Mesodermal cell (in vitro differentiated cells): Measurements from ENCODE around the gene GPR39.

Experiments used
- H3K27ac ChIP-seq: 2 replicates; pipeline ENCODE4 v1.7.0; 2013; ENCODE audit warnings: mild to moderate bottlenecking, low read depth, low read length, moderate library complexity; ENCODE audit not compliant: severe bottlenecking
- H3K36me3 ChIP-seq: 2 replicates; pipeline ENCODE4 v1.7.1; 2013; ENCODE audit warnings: mild to moderate bottlenecking, low read length, moderate library complexity; ENCODE audit not compliant: control insufficient read depth, insufficient read depth
- H3K4me1 ChIP-seq: one replicate; pipeline ENCODE4 v1.7.1; 2013; ENCODE audit warnings: mild to moderate bottlenecking, low read length; ENCODE audit not compliant: insufficient read depth, control insufficient read depth, poor library complexity, severe bottlenecking
- H3K4me3 ChIP-seq: 2 replicates; pipeline ENCODE4 v1.7.0; 2013; ENCODE audit warnings: low read length, control low read depth, mild to moderate bottlenecking; ENCODE audit not compliant: insufficient read depth, poor library complexity, severe bottlenecking; ENCODE audit errors: extremely low read depth
- H3K9me3 ChIP-seq: 2 replicates; pipeline ENCODE4 v1.7.1; 2013; ENCODE audit warnings: mild to moderate bottlenecking, low read length, moderate library complexity; ENCODE audit not compliant: control insufficient read depth
- WGBS, 2 experiments: methylation state at CpG; one replicate each; pipeline ENCODE4 v1.1.5; 2013; ENCODE audit warnings: missing lambda C conversion rate in 2 of 2; ENCODE audit not compliant: insufficient coverage in 2 of 2; 5-methylcytosine and 5-hydroxymethylcytosine counted together

GPR39 gene

GRCh38 chr2:132559921-132560320 lies 143.3 kb downstream of the GPR39 start:
- Histone ChIP-seq H3K27ac (no peak overlapping the region), H3K4me1 (no peaks in the 10 kb centered on the region), H3K36me3 (no peaks in the 10 kb centered on the region), H3K4me3 (no peak overlapping the region), H3K9me3 (no peaks in the 10 kb centered on the region)
- WGBS, 2 experiments = 80 to 89% methylated on average over 2 of the region's 2 CpGs

- no peaks in the 10 kb centered on the region for H3K4me1 ChIP-seq
- WGBS, 2 experiments = 100% methylated on average over 1 to 2 of the region's 2 CpGs
- H3K27ac ChIP-seq = no peak overlapping the region
- no peaks in the 10 kb centered on the region for H3K36me3 ChIP-seq
- H3K9me3 ChIP-seq = no peaks in the 10 kb centered on the region
- H3K4me3 ChIP-seq = no peak overlapping the region
Measured at GRCh38 chr2:132560562-132560961, 144.0 kb downstream of the GPR39 start.

- 81 to 91% methylated on average over 3 to 4 of the region's 4 CpGs for WGBS, 2 experiments
- H3K4me3 ChIP-seq = no peak overlapping the region
- H3K36me3 ChIP-seq = no peaks in the 10 kb centered on the region
- no peak overlapping the region for H3K27ac ChIP-seq
- no peaks in the 10 kb centered on the region for H3K4me1 ChIP-seq
- no peaks in the 10 kb centered on the region for H3K9me3 ChIP-seq
Measured at GRCh38 chr2:132562245-132562644, 145.6 kb downstream of the GPR39 start.

GRCh38 chr2:132564065-132564464 lies 147.5 kb downstream of the GPR39 start:
- WGBS, 2 experiments = no CpG with 5 or more reads among the region's 2 CpGs
- no peaks in the 10 kb centered on the region for H3K4me1 ChIP-seq
- no peak overlapping the region for H3K27ac ChIP-seq
- H3K36me3 ChIP-seq = no peaks in the 10 kb centered on the region
- no peak overlapping the region for H3K4me3 ChIP-seq
- no peaks in the 10 kb centered on the region for H3K9me3 ChIP-seq

- no peak overlapping the region for H3K4me3 ChIP-seq
- no peaks in the 10 kb centered on the region for H3K36me3 ChIP-seq
- H3K4me1 ChIP-seq = no peaks in the 10 kb centered on the region
- no peaks in the 10 kb centered on the region for H3K9me3 ChIP-seq
- H3K27ac ChIP-seq = no peak overlapping the region
- WGBS, 2 experiments = 97 to 100% methylated on average over 2 to 4 of the region's 6 CpGs
Measured at GRCh38 chr2:132566379-132566778, 149.8 kb downstream of the GPR39 start.

GRCh38 chr2:132567682-132568081 lies 151.1 kb downstream of the GPR39 start:
- 93 to 96% methylated on average over 5 of the region's 5 CpGs for WGBS, 2 experiments
- H3K9me3 ChIP-seq = no peaks in the 10 kb centered on the region
- H3K36me3 ChIP-seq = no peaks in the 10 kb centered on the region
- H3K4me1 ChIP-seq = no peaks in the 10 kb centered on the region
- no peak overlapping the region for H3K4me3 ChIP-seq
- no peak overlapping the region for H3K27ac ChIP-seq

GRCh38 chr2:132568656-132569055 lies 152.1 kb downstream of the GPR39 start:
- Histone ChIP-seq H3K4me3 (no peak overlapping the region), H3K36me3 (no peaks in the 10 kb centered on the region), H3K4me1 (no peaks in the 10 kb centered on the region), H3K27ac (no peak overlapping the region), H3K9me3 (no peaks in the 10 kb centered on the region)
- 88 to 92% methylated on average over 3 of the region's 3 CpGs for WGBS, 2 experiments

GRCh38 chr2:132573444-132574007 lies 156.9 kb downstream of the GPR39 start:
- WGBS, 2 experiments = 71 to 94% methylated on average over 2 to 3 of the region's 3 CpGs
- H3K9me3 ChIP-seq = no peaks in the 10 kb centered on the region
- H3K27ac ChIP-seq = no peak overlapping the region
- H3K4me3 ChIP-seq = no peak overlapping the region
- no peaks in the 10 kb centered on the region for H3K4me1 ChIP-seq
- H3K36me3 ChIP-seq = no peaks in the 10 kb centered on the region

GRCh38 chr2:132577686-132578085 lies 161.1 kb downstream of the GPR39 start:
- no peaks in the 10 kb centered on the region for H3K9me3 ChIP-seq
- H3K4me3 ChIP-seq = no peak overlapping the region
- WGBS, 2 experiments = no CpG with 5 or more reads among the region's 2 CpGs
- H3K36me3 ChIP-seq = no peaks in the 10 kb centered on the region
- H3K4me1 ChIP-seq = no peaks in the 10 kb centered on the region
- no peak overlapping the region for H3K27ac ChIP-seq

GRCh38 chr2:132581591-132581990 lies 165.0 kb downstream of the GPR39 start:
- Histone ChIP-seq H3K27ac (no peak overlapping the region), H3K4me1 (no peaks in the 10 kb centered on the region), H3K9me3 (no peaks in the 10 kb centered on the region), H3K4me3 (no peak overlapping the region), H3K36me3 (no peaks in the 10 kb centered on the region)
- WGBS, 2 experiments = 75 to 80% methylated on average over 1 of the region's 5 CpGs

GRCh38 chr2:132581991-132582738 lies 165.6 kb downstream of the GPR39 start:
- Histone ChIP-seq H3K36me3 (no peaks in the 10 kb centered on the region), H3K27ac (no peak overlapping the region), H3K4me3 (no peak overlapping the region), H3K9me3 (no peaks in the 10 kb centered on the region), H3K4me1 (no peaks in the 10 kb centered on the region)
- WGBS, 2 experiments = 76 to 79% methylated on average over 4 to 9 of the region's 9 CpGs
